ENCODE data around the gene ROR2.

ROR2 gene

GRCh38 chr9:91690540-91691249, 259.3 kb downstream of the ROR2 start:
- Histone ChIP-seq H4K20me1 (ENCODE audit: low read depth, low read length) (no peaks in the 10 kb centered on the region), H3F3A (ENCODE audit: insufficient read depth) (no peaks in the 10 kb centered on the region), H3K79me2 (ENCODE audit: insufficient read depth, low read length) (no peaks in the 10 kb centered on the region), H3K36me3 (ENCODE audit: low read length) (no peaks in the 10 kb centered on the region), H3K27me3 (ENCODE audit: low read length) (no peaks in the 10 kb centered on the region), H3K4me2 (ENCODE audit: low read depth, low read length, poor library complexity, severe bottlenecking) (no peak overlapping the region), H2AFZ (ENCODE audit: low read depth, low read length, severe bottlenecking) (no peak overlapping the region), H3K4me3 (ENCODE audit: insufficient read depth, low read length, poor library complexity, severe bottlenecking) (no peak overlapping the region), H3K9me3 (ENCODE audit: insufficient read depth, low read length) (no peaks in the 10 kb centered on the region), H3K9me2 (replicated peaks; ENCODE audit: insufficient read depth, low read length) (no peaks in the 10 kb centered on the region), H3K27ac (ENCODE audit: low read depth, low read length) (no peak overlapping the region), H3K9ac (ENCODE audit: low read length) (no peak overlapping the region)
- TF ChIP-seq CTCF (IDR thresholded peaks at IDR 0.05; ENCODE audit: insufficient read depth, low read length, poor library complexity, severe bottlenecking) (no peak), EZH2phosphoT487 (conservative IDR thresholded peaks at IDR 0.05; ENCODE audit: low read length) (no peak)

GRCh38 chr9:91689006-91689405, 261.0 kb downstream of the ROR2 start:
- no peak for TF ChIP-seq EZH2phosphoT487 (conservative IDR thresholded peaks at IDR 0.05; ENCODE audit: low read length)
- TF ChIP-seq CTCF (IDR thresholded peaks at IDR 0.05; ENCODE audit: insufficient read depth, low read length, poor library complexity, severe bottlenecking) = no peak
- Histone ChIP-seq H4K20me1 (ENCODE audit: low read depth, low read length) (no peaks in the 10 kb centered on the region), H3K4me2 (ENCODE audit: low read depth, low read length, poor library complexity, severe bottlenecking) (no peak overlapping the region), H3K9me3 (ENCODE audit: insufficient read depth, low read length) (no peaks in the 10 kb centered on the region), H3K36me3 (ENCODE audit: low read length) (no peaks in the 10 kb centered on the region), H3K27me3 (ENCODE audit: low read length) (no peaks in the 10 kb centered on the region), H3K9me2 (replicated peaks; ENCODE audit: insufficient read depth, low read length) (no peaks in the 10 kb centered on the region), H3K4me3 (ENCODE audit: insufficient read depth, low read length, poor library complexity, severe bottlenecking) (no peak overlapping the region), H2AFZ (ENCODE audit: low read depth, low read length, severe bottlenecking) (no peak overlapping the region), H3K9ac (ENCODE audit: low read length) (no peak overlapping the region), H3F3A (ENCODE audit: insufficient read depth) (no peaks in the 10 kb centered on the region), H3K79me2 (ENCODE audit: insufficient read depth, low read length) (no peaks in the 10 kb centered on the region), H3K27ac (ENCODE audit: low read depth, low read length) (no peak overlapping the region)

- H3K9ac ChIP-seq (ENCODE audit: low read length) = no peak overlapping the region
- H3K36me3 ChIP-seq (ENCODE audit: low read length) = no peaks in the 10 kb centered on the region
- no peaks in the 10 kb centered on the region for H3F3A ChIP-seq (ENCODE audit: insufficient read depth)
- TF ChIP-seq CTCF (IDR thresholded peaks at IDR 0.05; ENCODE audit: insufficient read depth, low read length, poor library complexity, severe bottlenecking) (no peak), EZH2phosphoT487 (conservative IDR thresholded peaks at IDR 0.05; ENCODE audit: low read length) (no peak)
- no peaks in the 10 kb centered on the region for H3K79me2 ChIP-seq (ENCODE audit: insufficient read depth, low read length)
- no peaks in the 10 kb centered on the region for H4K20me1 ChIP-seq (ENCODE audit: low read depth, low read length)
- H3K4me2 ChIP-seq (ENCODE audit: low read depth, low read length, poor library complexity, severe bottlenecking) = no peak overlapping the region
- H3K9me3 ChIP-seq (ENCODE audit: insufficient read depth, low read length) = no peaks in the 10 kb centered on the region
- H3K27me3 ChIP-seq (ENCODE audit: low read length) = no peaks in the 10 kb centered on the region
- no peak overlapping the region for H3K4me3 ChIP-seq (ENCODE audit: insufficient read depth, low read length, poor library complexity, severe bottlenecking)
- no peak overlapping the region for H2AFZ ChIP-seq (ENCODE audit: low read depth, low read length, severe bottlenecking)
- no peaks in the 10 kb centered on the region for H3K9me2 ChIP-seq (replicated peaks; ENCODE audit: insufficient read depth, low read length)
- no peak overlapping the region for H3K27ac ChIP-seq (ENCODE audit: low read depth, low read length)
Observed at GRCh38 chr9:91683269-91683668, 266.8 kb downstream of the ROR2 start.
